ENCODE data around the gene KIF26B. TPM values are rescaled to one million over a fixed set of nuclear protein-coding genes. Genes with fewer than 3 reads are reported as not detected.
"Not testable (repeated sequence)": the region's sequence is repeated elsewhere in the genome, so short reads cannot be mapped to it uniquely, and the experiment has no call there.

The KIF26B gene
- total RNA-seq, 1 donor from 2014 or later, result 0.49 TPM

DNA sequence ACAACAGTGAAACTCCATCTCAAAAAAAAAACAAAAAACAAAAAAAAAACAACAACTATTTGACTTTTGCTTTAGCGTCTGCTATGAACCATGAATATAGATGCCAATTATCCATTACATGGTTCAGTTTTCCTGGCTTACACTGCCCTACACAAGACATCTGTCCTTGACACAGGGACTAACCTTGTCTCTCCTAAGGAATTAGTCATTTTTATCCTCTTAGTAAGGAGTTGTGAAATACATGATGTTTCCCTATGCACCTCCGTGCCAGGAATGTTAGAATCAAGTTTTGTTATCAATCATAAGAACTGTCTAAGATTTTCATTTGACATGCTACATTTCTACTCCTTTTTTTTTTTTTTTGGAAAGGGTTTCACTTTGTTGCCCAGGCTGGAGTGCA lies 241.8 kb downstream of the KIF26B start:
- TF ChIP-seq POLR2AphosphoS5 (IDR thresholded peaks at IDR 0.05; ENCODE audit: insufficient read depth in 1 of 2, low read depth in 1 of 2) (no peak), POLR2A (IDR thresholded peaks at IDR 0.05) (no peak)
- TF ChIP-seq, protein P1, sequence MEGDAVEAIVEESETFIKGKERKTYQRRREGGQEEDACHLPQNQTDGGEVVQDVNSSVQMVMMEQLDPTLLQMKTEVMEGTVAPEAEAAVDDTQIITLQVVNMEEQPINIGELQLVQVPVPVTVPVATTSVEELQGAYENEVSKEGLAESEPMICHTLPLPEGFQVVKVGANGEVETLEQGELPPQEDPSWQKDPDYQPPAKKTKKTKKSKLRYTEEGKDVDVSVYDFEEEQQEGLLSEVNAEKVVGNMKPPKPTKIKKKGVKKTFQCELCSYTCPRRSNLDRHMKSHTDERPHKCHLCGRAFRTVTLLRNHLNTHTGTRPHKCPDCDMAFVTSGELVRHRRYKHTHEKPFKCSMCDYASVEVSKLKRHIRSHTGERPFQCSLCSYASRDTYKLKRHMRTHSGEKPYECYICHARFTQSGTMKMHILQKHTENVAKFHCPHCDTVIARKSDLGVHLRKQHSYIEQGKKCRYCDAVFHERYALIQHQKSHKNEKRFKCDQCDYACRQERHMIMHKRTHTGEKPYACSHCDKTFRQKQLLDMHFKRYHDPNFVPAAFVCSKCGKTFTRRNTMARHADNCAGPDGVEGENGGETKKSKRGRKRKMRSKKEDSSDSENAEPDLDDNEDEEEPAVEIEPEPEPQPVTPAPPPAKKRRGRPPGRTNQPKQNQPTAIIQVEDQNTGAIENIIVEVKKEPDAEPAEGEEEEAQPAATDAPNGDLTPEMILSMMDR (IDR thresholded peaks at IDR 0.05), result no peak
- no peak for DNase-seq (ENCODE audit: extremely low spot score in 2 of 2)

DNA sequence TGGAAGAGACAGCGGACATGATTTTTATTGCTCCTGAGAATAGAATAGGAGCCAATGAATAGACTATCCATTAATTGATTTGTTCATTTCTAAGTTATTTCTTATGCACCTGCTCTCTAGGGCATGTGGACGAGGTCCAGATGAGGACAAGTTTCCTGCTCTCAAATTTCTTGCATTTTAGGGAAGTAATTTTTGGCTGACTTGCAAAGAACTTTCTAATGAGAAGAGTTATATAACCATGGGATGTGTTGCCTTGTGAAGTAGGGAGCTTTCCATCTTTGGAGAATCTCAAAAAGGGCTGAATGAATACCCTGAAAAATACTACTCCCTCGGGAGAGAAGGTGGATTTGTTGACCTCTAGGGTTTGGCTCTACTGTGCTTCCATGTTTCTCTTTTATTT lies 243.0 kb downstream of the KIF26B start:
- Histone ChIP-seq H3K9me3 (no peaks in the 10 kb centered on the region), H3K27me3 (no peaks in the 10 kb centered on the region), H3K4me3 (no peak overlapping the region), H3K4me1 (no peaks in the 10 kb centered on the region), H3K27ac (no peak overlapping the region), H3K36me3 (no peaks in the 10 kb centered on the region)
- intact Hi-C loops (cut with DNase I), result no loop called here
- TF ChIP-seq POLR2AphosphoS5 (IDR thresholded peaks at IDR 0.05; ENCODE audit: insufficient read depth in 1 of 2, low read depth in 1 of 2) (no peak), POLR2A (IDR thresholded peaks at IDR 0.05) (no peak)
- TF ChIP-seq, protein P1 (IDR thresholded peaks at IDR 0.05), result no peak
- DNase-seq (ENCODE audit: extremely low spot score in 2 of 2), result no peak

More for the DNA sequence above, 241.8 kb downstream of the KIF26B start:
- Histone ChIP-seq H3K36me3 (no peaks in the 10 kb centered on the region), H3K27me3 (no peaks in the 10 kb centered on the region), H3K27ac (no peak overlapping the region), H3K4me1 (no peaks in the 10 kb centered on the region), H3K4me3 (no peak overlapping the region), H3K9me3 (no peaks in the 10 kb centered on the region)
- intact Hi-C loops (cut with DNase I), result no loop called here

DNA sequence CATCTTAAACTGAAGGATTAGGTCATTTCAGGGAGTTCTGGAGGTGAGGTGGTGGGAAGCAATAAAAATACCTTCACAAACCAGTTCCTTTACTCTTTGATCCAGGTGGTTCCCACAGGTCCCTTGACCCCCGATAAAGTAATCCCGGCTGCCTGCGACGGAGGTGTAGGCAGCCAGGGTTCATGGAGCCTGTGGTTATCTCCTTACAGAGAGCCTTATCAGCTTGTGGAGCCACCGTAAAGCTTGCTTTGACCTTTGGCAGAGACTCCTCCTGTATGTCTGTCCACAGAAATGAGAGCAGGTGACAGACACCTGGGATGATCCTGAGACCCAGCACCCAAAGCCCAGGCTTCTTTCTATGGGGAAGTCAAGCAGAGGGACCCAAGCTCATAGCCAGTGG lies 243.4 kb downstream of the KIF26B start:
- intact Hi-C loops (cut with DNase I), result no loop called here
- TF ChIP-seq POLR2A (IDR thresholded peaks at IDR 0.05) (no peak), POLR2AphosphoS5 (IDR thresholded peaks at IDR 0.05; ENCODE audit: insufficient read depth in 1 of 2, low read depth in 1 of 2) (no peak)
- TF ChIP-seq, protein P1 (IDR thresholded peaks at IDR 0.05), result no peak
- no peak for DNase-seq (ENCODE audit: extremely low spot score in 2 of 2)
- no peak overlapping the region for H3K4me3 ChIP-seq
- no peaks in the 10 kb centered on the region for H3K4me1 ChIP-seq
- H3K36me3 ChIP-seq, result no peaks in the 10 kb centered on the region
- H3K27ac ChIP-seq, result no peak overlapping the region
- no peaks in the 10 kb centered on the region for H3K27me3 ChIP-seq
- no peaks in the 10 kb centered on the region for H3K9me3 ChIP-seq

DNA sequence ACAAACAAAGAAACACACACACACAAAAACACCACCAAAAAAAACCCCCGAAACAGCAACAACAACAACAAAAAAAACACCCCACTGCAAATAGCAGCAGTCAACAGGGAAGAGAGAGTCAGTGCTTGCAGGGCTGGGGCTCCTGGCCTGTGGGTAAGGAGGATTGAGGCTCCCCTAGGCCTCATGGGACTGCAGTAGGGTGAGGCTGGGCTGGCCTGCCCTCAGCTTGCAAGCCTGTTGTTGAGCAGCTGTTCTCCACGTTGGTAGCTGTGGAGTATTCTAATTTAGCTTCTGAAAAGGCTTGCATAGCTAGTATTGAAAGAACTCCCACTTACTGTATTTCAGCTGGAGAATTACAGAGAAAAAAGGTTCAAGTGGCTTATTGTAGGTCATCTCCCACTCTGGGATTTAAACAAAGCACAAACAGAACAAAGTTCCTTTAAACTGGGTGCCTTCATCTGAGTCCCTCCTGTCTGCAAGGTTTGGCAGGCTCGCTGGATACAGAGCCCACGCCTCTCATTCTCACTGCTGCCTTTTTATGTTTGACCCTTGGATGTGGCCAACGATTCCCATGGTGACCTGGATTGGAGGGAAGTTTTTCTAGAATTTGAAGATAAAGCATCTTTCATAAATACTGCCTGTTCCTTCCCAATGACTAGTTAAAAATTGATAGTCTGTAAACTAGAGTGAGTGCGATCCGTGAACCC lies 247.2 kb downstream of the KIF26B start:
- Histone ChIP-seq H3K9me3 (no peaks in the 10 kb centered on the region), H3K36me3 (no peaks in the 10 kb centered on the region), H3K4me3 (no peak overlapping the region), H3K27ac (no peak overlapping the region), H3K27me3 (no peaks in the 10 kb centered on the region), H3K4me1 (no peaks in the 10 kb centered on the region)
- intact Hi-C loops (cut with DNase I), result no loop called here
- DNase-seq (ENCODE audit: extremely low spot score in 2 of 2), result no peak
- TF ChIP-seq POLR2A (IDR thresholded peaks at IDR 0.05), result no peak
- TF ChIP-seq, protein P1 (IDR thresholded peaks at IDR 0.05), result no peak
- no peak for TF ChIP-seq POLR2AphosphoS5 (IDR thresholded peaks at IDR 0.05; ENCODE audit: insufficient read depth in 1 of 2, low read depth in 1 of 2)

DNA sequence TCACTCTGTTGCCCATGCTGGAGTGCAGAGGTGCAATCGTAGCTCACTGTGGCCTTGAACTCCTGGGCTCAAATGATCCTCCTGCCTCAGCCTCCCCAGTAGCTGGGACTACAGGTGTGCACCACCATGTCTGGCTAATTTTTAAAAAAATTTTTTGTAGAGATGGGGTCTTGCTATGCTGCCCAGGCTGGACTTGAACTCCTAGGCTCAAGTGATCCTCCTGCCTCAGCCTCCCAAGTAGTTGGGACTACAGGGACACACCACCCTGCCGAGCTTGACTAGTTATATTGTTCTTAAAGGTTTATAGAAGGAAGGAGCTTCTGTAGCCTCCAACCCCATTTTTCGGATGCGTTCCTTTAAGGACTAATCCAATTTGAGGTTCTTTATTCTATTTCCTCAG lies 248.2 kb downstream of the KIF26B start:
- H3K27me3 ChIP-seq; DNase-seq (ENCODE audit: extremely low spot score in 2 of 2); H3K4me1 ChIP-seq; H3K36me3 ChIP-seq; H3K4me3 ChIP-seq; intact Hi-C loops (cut with DNase I); H3K27ac ChIP-seq; H3K9me3 ChIP-seq: not testable (repeated sequence)
